ENCODE results near the gene GUCD1.

- no peak for TF ChIP-seq CTCF (IDR thresholded peaks at IDR 0.05)
- TF ChIP-seq POLR2A (IDR thresholded peaks at IDR 0.05): peak in 1 of 2 donors; percentile 56
Measured at GRCh38 chr22:24553597-24554312, 1.2 kb downstream of the GUCD1 start.

Data from adrenal gland (tissue), 5 donors.